Measurements from ENCODE around the gene BLNK.

The BLNK gene

DNA sequence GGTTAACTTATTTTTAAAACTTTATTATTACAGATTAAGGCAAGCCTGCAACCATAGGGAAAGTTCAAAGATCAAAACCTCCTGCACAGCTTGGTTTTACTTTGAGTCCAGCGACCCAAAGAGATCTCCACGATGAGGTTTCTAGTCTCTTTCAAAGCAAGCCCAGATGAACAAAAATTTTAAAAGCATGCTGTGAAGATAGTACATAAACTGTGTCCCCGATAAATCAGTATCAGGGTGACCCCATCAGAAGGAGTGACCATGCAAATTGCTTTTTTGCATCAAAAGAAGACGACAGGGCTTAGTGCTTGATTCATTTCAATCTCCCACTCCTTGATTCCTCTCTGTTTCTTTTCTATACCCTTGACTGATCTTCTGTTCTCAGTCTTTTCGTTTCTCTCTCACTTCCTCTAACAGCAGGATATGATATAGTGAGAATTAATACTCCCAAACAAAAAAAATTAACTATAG, 16.8 kb upstream of the BLNK start:
- no peak for DNase-seq

DNA sequence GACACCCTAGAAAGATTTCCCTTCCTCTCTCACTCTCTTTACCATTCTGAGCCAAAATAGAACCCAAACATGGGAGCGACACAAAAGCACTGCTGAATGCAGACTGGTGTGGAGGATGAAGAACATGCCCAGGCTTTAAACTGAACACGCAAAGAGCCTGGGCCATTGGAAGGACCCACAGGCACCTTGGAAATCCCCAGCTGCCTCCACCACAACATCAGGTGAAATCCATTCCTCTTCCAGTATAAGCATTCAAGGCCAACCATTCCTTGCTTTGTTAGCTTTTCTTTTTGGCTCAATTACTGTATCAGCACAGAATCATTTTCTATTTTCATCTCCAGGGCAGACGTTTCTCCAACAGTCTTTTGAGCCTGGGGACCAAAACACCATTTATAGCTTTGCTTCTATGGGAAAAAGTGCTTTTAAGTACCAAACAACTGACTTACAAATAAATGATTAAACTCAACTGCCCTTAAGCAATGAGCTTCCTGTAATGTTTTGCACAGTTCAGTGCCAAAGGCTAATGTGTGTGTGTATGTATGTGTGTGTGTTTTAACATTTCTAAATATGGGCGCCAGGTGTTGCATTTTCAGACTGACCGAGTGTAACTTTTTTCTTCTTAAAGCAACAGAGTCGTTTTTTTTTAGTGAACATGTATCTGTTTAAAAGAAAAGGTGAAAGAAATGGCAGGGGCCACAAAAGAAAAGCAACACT, 16.2 kb upstream of the BLNK start:
- no peak for DNase-seq

DNA sequence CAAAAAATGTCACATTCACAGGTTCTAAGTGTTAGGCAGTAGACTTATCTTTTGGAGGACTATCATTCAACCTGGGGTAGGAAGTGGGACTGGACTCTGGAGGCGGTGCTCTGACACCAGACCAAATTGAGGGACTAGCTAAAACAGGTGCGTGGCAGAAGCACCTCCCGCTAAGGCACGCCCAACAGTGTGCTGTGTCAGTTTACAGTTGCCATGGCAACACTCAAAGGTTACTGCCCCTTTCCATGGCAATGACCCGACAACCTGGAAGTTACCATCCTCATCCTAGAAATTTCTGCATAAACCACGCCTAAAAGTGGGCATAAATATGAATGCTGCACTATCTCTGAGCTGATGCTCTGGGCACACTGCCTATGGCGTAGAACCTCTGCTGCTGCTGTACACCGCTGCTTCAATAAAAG, 14.0 kb upstream of the BLNK start:
- no peak for DNase-seq

DNA sequence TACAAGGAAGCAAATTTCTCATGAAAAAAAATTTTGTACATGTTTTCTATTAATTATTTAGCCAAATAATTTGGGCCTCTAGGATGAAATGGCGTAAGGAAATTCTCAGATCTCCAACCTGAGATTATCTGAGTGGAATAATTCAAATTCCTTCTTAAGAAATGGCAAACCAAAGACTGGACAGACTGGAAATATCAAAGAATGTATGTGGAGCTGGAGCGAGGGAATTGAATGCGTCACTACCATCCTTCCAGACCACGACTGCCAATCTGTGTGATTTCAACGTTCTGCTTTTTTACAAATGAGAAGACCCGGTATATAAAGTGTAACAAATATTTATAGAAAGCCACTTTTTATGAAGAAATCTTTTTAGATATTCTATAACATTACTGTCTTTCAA, 12.4 kb upstream of the BLNK start:
- DNase-seq, result no peak

DNA sequence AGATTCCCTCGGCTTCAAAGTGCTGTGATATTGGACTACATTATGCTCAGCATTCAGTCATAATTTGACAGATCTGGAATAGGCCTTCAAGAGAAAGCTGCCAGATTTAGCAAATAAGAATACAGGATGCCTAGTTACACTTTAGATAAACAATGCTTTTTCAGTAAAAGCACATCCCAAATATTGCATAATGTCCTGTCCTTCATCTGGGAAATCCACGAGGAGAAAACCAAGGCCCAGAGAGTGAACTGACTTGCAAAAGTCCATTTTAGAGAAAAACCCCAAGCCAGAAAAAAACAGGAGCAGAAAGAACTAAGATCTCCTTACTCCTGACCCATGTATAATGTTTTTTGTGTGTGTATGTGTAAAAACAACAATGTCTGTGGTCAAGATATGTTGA, 12.0 kb upstream of the BLNK start:
- no peak for DNase-seq

DNA sequence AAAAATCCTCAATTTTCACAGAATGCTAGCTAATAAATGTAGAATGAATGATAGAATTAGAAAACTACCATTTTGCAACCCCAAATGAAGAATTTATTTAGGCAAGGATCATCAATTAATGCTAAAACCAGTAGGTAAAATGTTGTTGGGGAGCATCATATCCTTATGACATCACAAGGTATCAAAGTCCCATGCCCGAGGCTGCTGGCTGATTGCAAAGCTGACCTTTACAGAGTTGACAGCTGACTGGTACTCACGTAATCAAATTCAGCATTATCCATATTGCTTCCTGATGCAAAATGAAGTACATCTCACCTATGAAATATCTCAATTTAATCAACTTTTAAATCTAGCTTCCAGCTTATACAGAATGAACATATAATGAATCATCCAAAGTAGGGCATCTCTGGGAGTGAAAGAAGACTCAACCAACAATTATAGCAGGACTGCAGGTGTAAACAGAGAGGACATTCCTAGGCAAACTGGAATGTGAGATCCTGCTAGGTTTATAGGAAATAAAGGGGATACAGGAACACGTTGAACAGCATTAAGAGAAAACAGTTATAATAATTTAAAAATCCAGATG, 10.2 kb upstream of the BLNK start:
- DNase-seq, result no peak

DNA sequence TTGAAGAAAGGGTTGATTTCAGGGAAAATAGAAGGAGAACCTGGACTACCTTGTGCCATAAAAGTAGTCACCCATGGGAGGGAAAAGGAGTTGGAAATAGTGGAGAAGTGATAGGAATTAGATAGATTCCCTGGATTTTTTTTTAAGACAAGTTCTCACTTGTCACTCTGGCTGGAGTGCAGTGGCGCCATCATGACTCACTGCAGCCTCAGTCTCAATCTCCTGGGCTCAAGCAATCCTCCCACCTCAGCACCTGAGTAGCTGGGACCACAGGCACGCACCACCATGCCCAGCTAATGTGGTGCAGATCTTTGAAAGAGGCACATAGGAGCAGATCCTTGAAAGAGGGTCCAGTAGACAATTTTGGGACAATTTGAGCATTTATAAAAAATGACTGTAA, 9.5 kb upstream of the BLNK start:
- no peak for DNase-seq

DNA sequence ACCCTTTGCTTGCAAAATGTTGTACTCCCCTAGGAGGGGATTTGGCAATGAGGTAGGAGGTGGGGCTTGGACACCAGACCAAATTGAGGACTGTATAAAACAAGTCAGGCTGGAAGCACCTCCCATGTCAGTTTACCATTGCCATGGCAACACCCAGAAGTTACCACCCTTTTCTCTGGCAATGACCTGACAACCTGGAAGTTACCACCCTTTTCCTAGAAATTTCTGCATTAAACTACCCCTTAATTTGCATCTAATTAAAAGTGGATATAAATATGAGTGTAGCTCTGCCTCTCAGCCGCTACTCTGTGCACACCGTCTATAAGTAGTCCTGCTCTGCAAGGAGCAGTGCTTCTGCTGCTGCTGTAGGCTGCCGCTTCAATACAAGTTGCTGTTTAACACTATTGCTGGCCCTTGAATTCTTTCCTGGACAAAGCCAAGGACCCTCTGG, 7.8 kb upstream of the BLNK start:
- no peak for DNase-seq

DNA sequence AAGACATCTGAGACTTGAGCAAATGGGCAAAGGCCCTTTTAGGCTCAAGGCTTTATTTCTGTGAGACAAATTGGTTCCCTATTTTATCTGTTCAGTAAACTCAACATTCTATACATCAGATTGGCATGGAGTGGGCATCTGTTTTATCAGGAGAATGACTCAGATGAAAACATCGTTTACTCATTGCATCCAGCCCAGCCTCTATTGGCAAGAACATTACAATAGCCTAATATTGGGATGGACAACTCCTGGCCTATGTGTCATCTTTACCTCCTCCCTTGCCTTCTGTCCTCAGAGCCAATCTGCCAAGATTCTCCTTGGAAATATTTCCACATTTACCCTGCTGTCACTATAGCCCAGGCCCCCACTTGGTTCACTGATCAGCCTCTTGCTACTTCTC, 5.5 kb upstream of the BLNK start:
- peak in 1 of 14 donors; percentile 11 for DNase-seq

DNA sequence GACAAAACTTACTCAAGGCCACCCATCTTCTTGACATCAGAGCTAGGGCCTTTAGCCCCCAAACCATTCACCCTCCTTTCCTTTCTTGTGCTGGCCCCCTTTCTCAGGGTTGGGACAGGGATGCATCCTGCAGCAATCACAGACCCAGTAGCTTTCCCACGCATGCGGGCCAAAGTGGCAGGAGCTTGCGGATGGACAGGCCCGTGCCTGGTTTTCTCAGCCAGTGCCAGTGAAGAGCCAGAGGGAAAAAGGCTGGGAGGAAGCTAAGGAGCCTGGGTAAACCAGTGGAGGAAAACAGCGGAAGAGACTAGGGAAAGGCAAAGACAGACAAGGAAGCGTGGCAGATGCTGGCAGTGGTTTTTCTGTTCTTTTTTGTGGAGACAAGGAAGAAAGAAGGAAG, 5.1 kb upstream of the BLNK start:
- no peak for DNase-seq

DNA sequence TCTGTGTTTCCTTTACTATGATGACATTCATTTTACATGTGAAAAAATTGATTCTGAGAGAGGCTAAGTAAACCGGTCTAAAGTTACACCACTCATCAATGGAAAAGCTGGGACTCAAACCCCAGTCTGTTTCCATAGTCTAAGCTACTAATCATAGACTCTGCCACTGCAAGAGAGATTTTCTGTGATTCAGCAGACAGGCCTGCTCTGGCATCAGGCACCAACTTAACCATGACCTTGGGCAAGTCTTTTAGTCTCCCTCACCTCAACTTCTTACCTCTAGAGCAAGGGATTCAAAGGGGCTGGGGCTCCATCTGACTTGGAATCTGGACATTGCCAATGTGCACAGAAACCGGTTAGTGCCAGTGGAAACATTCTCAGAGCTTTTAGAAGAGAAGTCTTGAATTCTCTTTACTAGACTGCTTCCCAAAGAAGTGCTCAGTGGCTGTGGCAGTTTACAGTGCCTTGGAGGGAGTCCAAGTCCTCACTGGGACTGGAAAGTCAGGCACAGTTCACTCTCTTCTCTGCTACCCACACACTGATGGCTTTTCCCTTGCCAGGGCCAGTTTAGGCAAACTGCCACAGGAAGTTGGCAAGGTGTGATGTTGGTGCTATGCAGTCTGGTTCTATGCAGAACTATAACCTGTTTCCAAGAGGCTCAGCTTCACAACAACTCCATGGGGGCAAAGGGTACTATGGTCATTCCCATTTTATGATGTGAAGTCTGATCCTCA, 4.5 kb upstream of the BLNK start:
- peak in 4 of 14 donors; percentile 17 to 67 (median 32) for DNase-seq

DNA sequence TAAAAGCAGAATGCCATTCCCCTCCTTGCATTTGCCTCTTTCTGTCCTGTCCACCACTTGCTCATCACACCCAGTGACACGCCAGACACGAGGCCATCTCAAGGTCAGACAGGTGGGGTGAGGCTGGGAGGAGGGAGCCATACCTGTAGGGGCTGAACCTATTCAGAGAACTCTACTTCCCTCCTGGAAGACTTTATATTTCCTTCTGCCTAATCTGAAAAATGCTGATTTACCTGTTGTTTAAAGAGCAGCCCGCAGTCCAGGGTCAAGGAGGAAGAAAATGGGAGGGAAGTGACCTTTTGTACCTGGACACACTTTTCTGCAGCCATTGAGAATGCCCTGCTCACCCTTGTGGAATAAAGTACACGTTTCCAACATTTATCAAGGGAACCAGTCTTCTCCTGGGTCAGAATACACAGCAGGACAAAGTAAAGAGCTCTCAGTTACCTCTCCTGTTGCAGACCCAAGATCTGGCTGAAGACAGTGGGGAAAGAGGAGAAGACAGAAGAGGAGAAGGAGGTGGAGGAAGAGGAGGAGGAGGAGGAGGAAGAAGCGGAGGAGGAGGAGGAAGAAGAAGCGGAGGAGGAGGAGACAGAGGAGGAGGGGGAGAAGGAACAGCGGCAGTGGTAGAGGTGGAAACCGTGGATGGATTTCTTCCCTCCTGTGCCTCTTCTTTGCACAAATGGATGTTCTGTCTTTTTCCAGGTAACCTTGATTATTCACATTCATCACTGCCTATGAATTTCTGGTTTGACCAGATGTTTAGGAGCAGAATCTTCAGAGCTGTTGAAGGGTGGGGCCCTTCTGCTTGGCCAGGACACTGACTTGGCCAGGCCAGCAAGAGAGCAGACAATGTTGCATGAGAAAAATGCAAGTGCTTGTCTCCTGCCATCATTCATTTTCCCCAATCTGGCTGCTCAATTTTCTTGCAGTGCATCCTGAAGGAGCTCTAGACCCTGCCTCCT, 1.2 kb upstream of the BLNK start:
- DNase-seq, result no peak

DNA sequence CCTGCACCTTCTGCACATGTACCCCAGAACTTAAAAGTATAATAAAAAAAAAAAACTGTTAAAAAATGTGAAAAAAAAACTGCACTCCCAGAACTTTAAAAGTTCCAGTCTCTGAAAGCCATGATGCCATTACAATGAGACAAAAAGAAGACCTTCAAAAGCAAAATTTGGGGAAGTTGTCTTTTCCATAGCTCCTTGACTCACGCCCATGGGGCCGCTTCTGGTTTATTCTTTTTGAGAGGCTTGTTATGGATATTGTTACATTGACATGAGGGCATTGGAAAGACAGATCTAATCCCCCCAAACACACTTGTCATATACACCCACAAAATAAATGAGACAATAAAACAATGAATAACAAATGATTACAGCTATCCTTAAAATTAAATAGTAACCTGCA, 798 bp downstream of the BLNK start:
- no peak for DNase-seq

DNA sequence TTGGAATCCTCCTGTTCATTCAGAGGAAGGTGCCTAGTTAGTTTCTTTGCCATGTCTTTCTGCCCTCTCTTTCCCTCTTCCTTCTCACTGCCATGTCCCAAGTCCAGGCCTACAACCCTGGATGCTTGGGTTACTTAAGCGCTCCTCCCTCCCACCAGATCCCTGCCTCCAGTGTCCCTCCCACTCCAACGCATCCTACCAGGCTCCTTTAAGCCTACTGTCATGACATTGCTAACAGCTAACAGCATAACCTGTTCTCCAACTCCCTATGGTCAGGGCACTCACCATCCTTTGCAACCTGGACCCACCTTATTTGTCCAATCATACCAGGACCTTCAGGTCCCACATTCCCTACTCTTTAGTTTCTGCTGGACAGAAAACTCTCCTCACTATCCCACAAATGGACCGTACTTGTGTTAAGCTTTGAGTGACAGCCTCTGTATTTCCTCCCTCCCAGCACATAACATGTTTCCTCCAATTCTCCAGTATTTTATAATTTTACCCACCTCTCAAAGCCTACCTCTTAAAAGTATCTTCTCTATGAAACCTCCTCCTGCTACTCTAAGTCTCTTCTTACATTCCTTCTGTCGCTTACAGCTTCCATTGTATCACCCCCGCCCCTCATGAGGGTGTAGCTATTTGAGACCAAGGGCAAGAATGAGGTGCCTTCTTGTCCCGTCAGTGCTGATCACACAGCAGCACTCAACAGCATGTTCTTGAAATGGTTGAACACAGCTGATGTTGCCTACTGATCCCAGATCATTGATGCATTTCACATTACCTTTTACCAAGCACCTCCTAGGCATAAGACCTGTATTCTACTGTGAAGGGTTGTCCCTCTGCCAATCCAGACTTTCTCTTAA, 1.7 kb downstream of the BLNK start:
- no peak for DNase-seq

DNA sequence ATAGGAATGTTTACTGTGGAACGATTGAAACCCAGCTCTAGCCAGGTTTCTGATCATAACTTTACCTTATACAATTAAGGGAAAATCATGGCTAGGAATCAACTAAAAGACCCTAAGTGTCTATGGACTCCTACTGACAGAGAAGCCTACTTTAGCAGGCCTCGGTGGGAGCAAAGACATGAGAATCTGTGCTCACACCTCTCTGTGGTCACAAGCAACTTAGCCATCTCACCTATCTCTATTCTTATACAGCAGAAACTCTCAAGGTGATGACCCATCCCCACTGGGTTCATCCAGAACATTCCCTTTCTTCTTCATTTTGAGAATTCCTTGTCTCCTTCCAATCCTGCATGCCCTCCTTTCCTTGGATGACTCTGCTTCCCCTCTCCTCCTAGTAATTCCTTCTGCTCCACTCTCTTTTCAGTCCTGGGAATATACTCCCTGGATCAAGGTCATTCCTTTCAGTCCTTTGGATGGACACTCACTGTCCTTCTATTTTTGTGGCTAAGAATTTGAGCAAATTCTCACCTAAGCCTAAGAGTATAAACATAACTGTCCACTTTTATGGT, 2.9 kb downstream of the BLNK start:
- DNase-seq, result no peak

DNA sequence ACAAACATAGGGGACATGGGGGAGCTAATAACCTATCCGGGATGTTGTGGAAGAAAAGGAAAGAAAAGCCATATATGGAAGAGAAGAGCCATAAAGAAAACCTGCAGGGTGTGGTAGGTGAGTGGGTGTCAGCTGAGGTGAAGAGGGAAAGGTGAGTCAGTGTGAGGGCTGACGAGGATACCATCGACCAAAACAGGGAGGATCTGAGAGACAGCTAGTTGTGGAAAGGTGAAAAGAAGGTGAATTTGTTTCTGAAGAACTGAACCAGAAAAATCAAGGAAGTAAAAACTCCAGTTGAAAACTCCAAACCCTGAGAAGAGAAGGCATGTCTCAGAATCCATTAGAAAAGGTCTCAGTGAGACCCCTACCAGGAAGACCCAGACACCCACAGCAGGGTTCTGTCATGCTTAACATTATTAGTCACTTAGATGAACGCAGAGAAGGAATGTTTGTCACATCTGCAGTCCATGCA, 4.1 kb downstream of the BLNK start:
- no peak for DNase-seq

DNA sequence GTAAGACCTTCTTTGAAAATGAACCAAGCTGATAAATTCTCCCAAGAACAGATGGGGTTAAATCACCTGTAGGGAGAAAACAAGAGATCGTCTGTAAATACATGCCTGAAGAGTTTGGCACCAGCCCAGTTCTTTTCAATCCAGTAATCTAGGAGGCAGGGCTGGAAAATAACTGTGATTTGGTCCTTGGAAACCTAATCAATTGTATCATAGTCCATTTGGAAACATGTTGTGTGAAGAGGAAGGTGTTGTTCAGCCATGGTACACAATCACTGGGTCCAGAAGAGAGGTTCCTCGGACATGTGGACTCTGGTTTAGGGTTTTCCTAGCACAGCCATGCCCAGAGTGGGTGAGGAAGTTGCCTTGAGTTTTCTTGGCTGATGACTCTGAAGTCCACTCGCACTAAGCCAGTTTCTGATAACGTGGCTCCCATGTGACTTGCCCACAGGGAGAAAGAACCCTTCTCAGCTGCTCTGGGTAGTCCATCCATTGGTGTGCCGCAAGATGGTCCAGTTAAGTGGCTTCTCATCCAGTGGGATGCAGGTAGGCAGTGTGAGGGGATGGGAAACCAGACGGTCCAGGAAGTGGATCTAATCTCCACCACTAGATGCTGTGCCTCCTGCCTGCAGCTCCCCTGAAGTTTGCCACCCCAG, 5.1 kb downstream of the BLNK start:
- no peak for DNase-seq

DNA sequence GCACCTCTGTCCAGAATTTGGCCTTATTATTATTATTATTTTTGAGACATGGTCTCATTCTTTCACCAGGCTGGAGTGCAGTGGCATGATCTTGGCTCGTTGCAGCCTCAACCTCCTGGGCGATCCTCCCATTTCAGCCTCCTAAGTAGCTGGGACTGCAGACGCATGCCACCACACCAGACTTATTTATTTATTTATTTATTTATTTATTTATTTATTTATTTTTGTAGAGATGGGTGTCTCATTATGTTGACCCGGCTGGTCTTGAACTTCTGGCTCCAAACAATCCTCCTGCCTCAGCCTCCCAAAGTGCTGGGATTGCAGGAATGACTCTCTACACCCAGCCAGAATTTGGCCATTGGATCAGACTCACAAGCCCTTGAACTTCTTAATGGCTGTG, 6.4 kb downstream of the BLNK start:
- no peak for DNase-seq

DNA sequence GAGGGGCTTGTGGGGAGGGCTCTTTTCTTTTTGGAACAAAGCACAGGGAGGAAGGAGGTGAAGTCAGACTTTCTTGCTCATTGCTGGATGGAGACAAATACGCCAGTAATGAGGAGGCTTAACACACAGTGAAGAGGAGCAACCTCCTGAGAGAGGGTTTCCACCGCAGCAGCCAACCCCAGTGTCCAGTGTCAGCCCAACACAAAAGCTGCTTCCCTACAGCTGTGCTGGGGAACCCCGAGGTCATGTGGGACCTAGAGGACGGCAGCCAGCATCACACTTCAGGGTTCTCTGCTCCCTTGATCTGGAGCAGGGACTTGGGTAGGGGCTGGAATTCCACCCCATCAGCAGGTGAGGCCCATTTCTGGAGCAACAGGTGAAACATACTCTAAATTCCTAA, 7.7 kb downstream of the BLNK start:
- DNase-seq, result no peak

DNA sequence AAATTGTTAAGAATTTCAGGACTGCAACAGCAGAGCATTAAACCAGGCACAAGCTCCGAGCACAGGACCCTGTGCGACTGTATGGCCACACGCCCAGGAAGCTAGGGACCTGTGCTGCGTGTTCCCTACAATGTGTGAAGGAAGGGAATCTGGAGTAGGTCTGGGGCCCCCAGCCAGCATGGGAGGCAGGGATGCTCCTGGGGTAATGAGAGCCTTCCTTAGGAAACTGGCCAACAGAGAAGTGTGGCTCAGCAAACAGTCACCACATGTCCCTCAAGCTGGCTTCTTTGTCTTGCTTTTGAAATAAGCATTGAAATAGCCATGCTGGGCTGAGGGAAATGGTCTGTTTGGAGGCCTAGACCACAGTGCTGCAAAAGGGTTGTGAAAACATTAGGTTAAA, 8.2 kb downstream of the BLNK start:
- DNase-seq, result peak in 1 of 14 donors; percentile 48
